PC-3 (cell line): ENCODE measurements around the gene OR4D1.

Source experiments
- EZH2 ChIP-seq: fragments of 300-600 bp; sonication (generic); IDR thresholded peaks from one replicate; pipeline ENCODE4 v1.6.1; 2017; ENCODE audit warnings: antibody characterized with exemption, mild to moderate bottlenecking, low read length; ENCODE audit not compliant: unreplicated experiment
- EZH2phosphoT487 ChIP-seq: fragments of 300-600 bp; sonication (generic); IDR thresholded peaks from 2 replicates; pipeline ENCODE4 v1.6.1; 2018; ENCODE audit warnings: mild to moderate bottlenecking, antibody characterized with exemption, low read length, borderline replicate concordance
- TF ChIP-seq, protein P1 (sequence below): fragments of 300-600 bp; sonication (generic); conservative IDR thresholded peaks from 2 replicates; pipeline ENCODE4 v1.5.1; 2017; ENCODE audit warnings: antibody characterized with exemption, low read depth, mild to moderate bottlenecking, low read length

- TF ChIP-seq, protein P1, sequence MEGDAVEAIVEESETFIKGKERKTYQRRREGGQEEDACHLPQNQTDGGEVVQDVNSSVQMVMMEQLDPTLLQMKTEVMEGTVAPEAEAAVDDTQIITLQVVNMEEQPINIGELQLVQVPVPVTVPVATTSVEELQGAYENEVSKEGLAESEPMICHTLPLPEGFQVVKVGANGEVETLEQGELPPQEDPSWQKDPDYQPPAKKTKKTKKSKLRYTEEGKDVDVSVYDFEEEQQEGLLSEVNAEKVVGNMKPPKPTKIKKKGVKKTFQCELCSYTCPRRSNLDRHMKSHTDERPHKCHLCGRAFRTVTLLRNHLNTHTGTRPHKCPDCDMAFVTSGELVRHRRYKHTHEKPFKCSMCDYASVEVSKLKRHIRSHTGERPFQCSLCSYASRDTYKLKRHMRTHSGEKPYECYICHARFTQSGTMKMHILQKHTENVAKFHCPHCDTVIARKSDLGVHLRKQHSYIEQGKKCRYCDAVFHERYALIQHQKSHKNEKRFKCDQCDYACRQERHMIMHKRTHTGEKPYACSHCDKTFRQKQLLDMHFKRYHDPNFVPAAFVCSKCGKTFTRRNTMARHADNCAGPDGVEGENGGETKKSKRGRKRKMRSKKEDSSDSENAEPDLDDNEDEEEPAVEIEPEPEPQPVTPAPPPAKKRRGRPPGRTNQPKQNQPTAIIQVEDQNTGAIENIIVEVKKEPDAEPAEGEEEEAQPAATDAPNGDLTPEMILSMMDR, result no peak
- TF ChIP-seq EZH2phosphoT487 (no peak), EZH2 (no peak)
Measured at GRCh38 chr17:58141505-58141904, 6.7 kb upstream of the OR4D1 start.
